HK-2 (cell line): ENCODE results near the gene PATJ.
"Not testable (repeated sequence)": the region's sequence is repeated elsewhere in the genome, so short reads cannot be mapped to it uniquely, and the experiment has no call there.

Experiments
- DNase-seq: peaks from one replicate; pipeline ENCODE4 v3.0.0-alpha.2; 2018; ENCODE audit not compliant: unreplicated experiment

PATJ gene

GRCh38 chr1:61748566-61748965, 6.3 kb downstream of the PATJ start:
- no peak for DNase-seq

- no peak for DNase-seq
Observed at GRCh38 chr1:61749574-61749973, 7.3 kb downstream of the PATJ start.

- no peak for DNase-seq
Observed at GRCh38 chr1:61752921-61753389, 10.7 kb downstream of the PATJ start.

GRCh38 chr1:61753998-61754508, 11.8 kb downstream of the PATJ start:
- no peak for DNase-seq

- DNase-seq = no peak
Observed at GRCh38 chr1:61754545-61754944, 12.3 kb downstream of the PATJ start.

GRCh38 chr1:61756773-61757172, 14.5 kb downstream of the PATJ start:
- DNase-seq = no peak

- no peak for DNase-seq
Observed at GRCh38 chr1:61757950-61758349, 15.7 kb downstream of the PATJ start.

- DNase-seq = no peak
Observed at GRCh38 chr1:61770131-61770530, 27.9 kb downstream of the PATJ start.

- DNase-seq = no peak
Observed at GRCh38 chr1:61776091-61776490, 33.8 kb downstream of the PATJ start.

- DNase-seq = no peak
Observed at GRCh38 chr1:61779231-61779630, 37.0 kb downstream of the PATJ start.

- no peak for DNase-seq
Observed at GRCh38 chr1:61781151-61781550, 38.9 kb downstream of the PATJ start.

- DNase-seq = no peak
Observed at GRCh38 chr1:61782771-61783170, 40.5 kb downstream of the PATJ start.

- no peak for DNase-seq
Observed at GRCh38 chr1:61784726-61785125, 42.4 kb downstream of the PATJ start.

- no peak for DNase-seq
Observed at GRCh38 chr1:61790837-61791236, 48.6 kb downstream of the PATJ start.

GRCh38 chr1:61797045-61797755, 54.9 kb downstream of the PATJ start:
- DNase-seq = peak; percentile 2

GRCh38 chr1:61801047-61801446, 58.8 kb downstream of the PATJ start:
- not testable (repeated sequence) for DNase-seq

- no peak for DNase-seq
Observed at GRCh38 chr1:61807606-61808140, 65.4 kb downstream of the PATJ start.

- DNase-seq = no peak
Observed at GRCh38 chr1:61808321-61808720, 66.0 kb downstream of the PATJ start.

GRCh38 chr1:61808968-61809367, 66.7 kb downstream of the PATJ start:
- DNase-seq = no peak

GRCh38 chr1:61812916-61813315, 70.6 kb downstream of the PATJ start:
- no peak for DNase-seq

- DNase-seq = no peak
Observed at GRCh38 chr1:61816191-61816590, 73.9 kb downstream of the PATJ start.

GRCh38 chr1:61818992-61819391, 76.7 kb downstream of the PATJ start:
- DNase-seq = no peak

- DNase-seq = no peak
Observed at GRCh38 chr1:61819421-61819820, 77.1 kb downstream of the PATJ start.

- DNase-seq = no peak
Observed at GRCh38 chr1:61825393-61825792, 83.1 kb downstream of the PATJ start.
